ENCODE results near the gene MDK. TPM values are rescaled to one million over a fixed set of nuclear protein-coding genes. Genes with fewer than 3 reads are reported as not detected.

The MDK gene
- total and polyA plus RNA-seq, 2 of the 13 experiments (the other 11 are each of a cell fraction or from before 2014, with no cell fraction given) = 312 to 407 TPM

DNA sequence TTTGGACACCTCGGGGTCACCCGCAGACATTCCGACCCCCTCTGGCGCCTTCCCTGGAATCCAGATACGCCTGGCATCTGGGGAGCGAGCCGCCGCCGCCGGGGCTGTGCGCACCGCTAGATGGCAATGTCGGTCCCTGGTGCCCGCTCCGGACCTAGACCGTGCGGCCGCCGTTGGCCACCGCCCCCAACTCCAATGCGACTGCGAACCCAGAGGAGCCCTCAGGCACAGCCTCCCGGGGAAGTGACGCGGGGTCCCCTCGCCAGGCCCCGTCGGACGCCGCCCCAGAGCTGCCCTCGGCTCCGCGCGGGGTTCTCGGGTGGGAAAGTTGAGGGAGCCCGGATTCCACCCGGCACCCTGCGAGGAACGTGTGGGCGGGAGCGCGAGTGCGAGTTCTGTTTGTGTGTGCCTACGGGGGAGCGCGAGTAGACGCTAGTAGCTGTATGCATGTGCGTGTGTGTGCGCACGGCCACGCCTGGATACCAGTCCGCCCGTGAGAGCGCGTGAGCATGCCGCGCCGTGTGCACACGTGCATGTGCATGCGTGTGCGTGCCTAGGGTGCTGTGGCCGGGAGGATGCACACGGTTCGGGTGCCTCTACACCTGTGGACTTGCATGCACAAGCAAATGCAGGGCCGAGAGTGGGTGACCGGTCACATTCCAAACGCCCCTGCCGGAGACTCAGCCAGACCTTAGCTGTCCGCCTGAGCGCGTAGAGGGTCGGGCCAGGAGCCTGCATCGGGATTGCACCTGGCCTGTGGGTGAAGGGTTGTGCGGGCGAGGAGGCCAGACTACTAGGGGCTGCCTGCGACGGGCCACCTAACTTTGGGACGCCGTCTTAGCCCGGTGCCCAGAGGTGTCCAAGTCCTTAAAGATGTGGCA, 8.2 kb downstream of the MDK start (continued):
- TF ChIP-seq NFAT5 (CRISPR knock-in tag; IDR thresholded peaks at IDR 0.05) (no peak), CSRNP2 (CRISPR knock-in tag; conservative IDR thresholded peaks at IDR 0.05; ENCODE audit: low read depth) (no peak), PRMT3 (CRISPR knock-in tag; IDR thresholded peaks at IDR 0.05; ENCODE audit: borderline replicate concordance, low read depth) (no peak), ZSCAN29 (CRISPR knock-in tag; conservative IDR thresholded peaks at IDR 0.05) (no peak), ZBTB42 (CRISPR knock-in tag; IDR thresholded peaks at IDR 0.05) (no peak), SYNCRIP (IDR thresholded peaks at IDR 0.05; ENCODE audit: insufficient read depth, low read depth, low read length) (no peak), HOXA9 (CRISPR knock-in tag; IDR thresholded peaks at IDR 0.05; ENCODE audit: borderline replicate concordance) (no peak), FOXK1 (CRISPR knock-in tag; IDR thresholded peaks at IDR 0.05; ENCODE audit: borderline replicate concordance, low read depth) (no peak), SKI (IDR thresholded peaks at IDR 0.05; ENCODE audit: partially characterized antibody) (peak; percentile 31), YEATS2 (CRISPR knock-in tag; IDR thresholded peaks at IDR 0.05; ENCODE audit: borderline replicate concordance) (no peak), ZNF333 (CRISPR knock-in tag; IDR thresholded peaks at IDR 0.05; ENCODE audit: borderline replicate concordance) (peak; percentile 57; the same call in 1 of the 2 replicates), ZNF841 (CRISPR knock-in tag; IDR thresholded peaks at IDR 0.05; ENCODE audit: borderline replicate concordance) (no peak), ZNF441 (CRISPR knock-in tag; IDR thresholded peaks at IDR 0.05; ENCODE audit: borderline replicate concordance) (no peak), LRRFIP1 (CRISPR knock-in tag; conservative IDR thresholded peaks at IDR 0.05) (no peak), RNF2 (conservative IDR thresholded peaks at IDR 0.05; ENCODE audit: low read depth) (no peak), CHD2 (IDR thresholded peaks at IDR 0.05; ENCODE audit: low read depth, low read length) (no peak), FOXJ3 (CRISPR knock-in tag; IDR thresholded peaks at IDR 0.05; ENCODE audit: borderline replicate concordance) (no peak), NFE2L2 (IDR thresholded peaks at IDR 0.05; ENCODE audit: low read length) (no peak), MTA1 (CRISPR knock-in tag; IDR thresholded peaks at IDR 0.05; ENCODE audit: borderline replicate concordance) (no peak), SALL2 (CRISPR knock-in tag; IDR thresholded peaks at IDR 0.05) (peak; percentile 85; the same call in 1 of the 2 replicates)

All from HepG2 (cell line).